ENCODE measurements around the gene GPR3.

DNA sequence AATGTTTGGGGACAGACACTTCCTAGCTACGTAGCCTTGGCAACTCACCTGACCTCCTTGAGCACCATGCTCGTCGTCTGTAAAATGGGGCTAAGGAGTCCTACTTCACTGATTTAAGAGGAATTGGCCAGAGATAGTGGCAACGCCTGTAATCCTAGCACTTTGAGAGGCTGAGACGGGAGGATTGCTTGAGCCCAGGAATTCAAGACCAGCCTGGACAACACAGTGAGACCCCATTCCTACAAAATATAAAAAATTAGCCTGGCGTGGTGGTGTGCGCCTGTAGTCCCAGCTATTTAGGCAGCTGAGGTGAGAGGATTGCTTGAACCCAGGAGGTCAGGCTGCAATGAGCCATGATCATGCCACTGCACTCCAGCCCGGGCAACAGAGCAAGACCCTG, 46.1 kb upstream of the GPR3 start:
- TF ChIP-seq, protein P1, sequence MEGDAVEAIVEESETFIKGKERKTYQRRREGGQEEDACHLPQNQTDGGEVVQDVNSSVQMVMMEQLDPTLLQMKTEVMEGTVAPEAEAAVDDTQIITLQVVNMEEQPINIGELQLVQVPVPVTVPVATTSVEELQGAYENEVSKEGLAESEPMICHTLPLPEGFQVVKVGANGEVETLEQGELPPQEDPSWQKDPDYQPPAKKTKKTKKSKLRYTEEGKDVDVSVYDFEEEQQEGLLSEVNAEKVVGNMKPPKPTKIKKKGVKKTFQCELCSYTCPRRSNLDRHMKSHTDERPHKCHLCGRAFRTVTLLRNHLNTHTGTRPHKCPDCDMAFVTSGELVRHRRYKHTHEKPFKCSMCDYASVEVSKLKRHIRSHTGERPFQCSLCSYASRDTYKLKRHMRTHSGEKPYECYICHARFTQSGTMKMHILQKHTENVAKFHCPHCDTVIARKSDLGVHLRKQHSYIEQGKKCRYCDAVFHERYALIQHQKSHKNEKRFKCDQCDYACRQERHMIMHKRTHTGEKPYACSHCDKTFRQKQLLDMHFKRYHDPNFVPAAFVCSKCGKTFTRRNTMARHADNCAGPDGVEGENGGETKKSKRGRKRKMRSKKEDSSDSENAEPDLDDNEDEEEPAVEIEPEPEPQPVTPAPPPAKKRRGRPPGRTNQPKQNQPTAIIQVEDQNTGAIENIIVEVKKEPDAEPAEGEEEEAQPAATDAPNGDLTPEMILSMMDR (IDR thresholded peaks at IDR 0.05; ENCODE audit: extremely low read depth in 1 of 2, insufficient read depth in 1 of 2, low read depth in 1 of 2, low read length in 2 of 2): no peak
- TF ChIP-seq MYC (IDR thresholded peaks at IDR 0.05; ENCODE audit: low read depth, low read length): no peak
- no peak for TF ChIP-seq JUN (IDR thresholded peaks at IDR 0.05; ENCODE audit: borderline replicate concordance, insufficient read depth, insufficient read length, low read depth)
- no peak for TF ChIP-seq EZH2 (IDR thresholded peaks at IDR 0.05; ENCODE audit: borderline replicate concordance, low read depth, low read length, severe bottlenecking)
- TF ChIP-seq, protein P2, sequence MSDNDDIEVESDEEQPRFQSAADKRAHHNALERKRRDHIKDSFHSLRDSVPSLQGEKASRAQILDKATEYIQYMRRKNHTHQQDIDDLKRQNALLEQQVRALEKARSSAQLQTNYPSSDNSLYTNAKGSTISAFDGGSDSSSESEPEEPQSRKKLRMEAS (IDR thresholded peaks at IDR 0.05; ENCODE audit: insufficient read depth, insufficient read length): no peak
- no peak for TF ChIP-seq POLR2AphosphoS5 (IDR thresholded peaks at IDR 0.05; ENCODE audit: insufficient read depth, low read depth, low read length)
- TF ChIP-seq FOS (IDR thresholded peaks at IDR 0.05; ENCODE audit: borderline replicate concordance, insufficient read depth, low read length): no peak
- TF ChIP-seq POLR2A (IDR thresholded peaks at IDR 0.05; ENCODE audit: low read depth, low read length): no peak
- TF ChIP-seq GATA2 (IDR thresholded peaks at IDR 0.05; ENCODE audit: insufficient read depth, insufficient read length, low read depth, low read length): no peak
